IPS-18a (cell line): ENCODE data around the gene TPO.
"Not testable (repeated sequence)": the region's sequence is repeated elsewhere in the genome, so short reads cannot be mapped to it uniquely, and the experiment has no call there.

Experiments
- H3K27ac ChIP-seq: one replicate; pipeline ENCODE4 v1.5.1; 2013; ENCODE audit warnings: low read length
- H3K27me3 ChIP-seq: one replicate; pipeline ENCODE4 v1.6.1; 2013; ENCODE audit warnings: mild to moderate bottlenecking, low read length; ENCODE audit not compliant: control insufficient read depth, insufficient read depth
- H3K36me3 ChIP-seq: one replicate; pipeline ENCODE4 v1.6.1; 2013; ENCODE audit warnings: low read depth, low read length; ENCODE audit not compliant: control insufficient read depth
- H3K4me1 ChIP-seq: one replicate; pipeline ENCODE4 v1.6.1; 2013; ENCODE audit warnings: low read depth, low read length; ENCODE audit not compliant: control insufficient read depth
- H3K4me3 ChIP-seq: one replicate; pipeline ENCODE4 v1.5.1; 2013; ENCODE audit warnings: low read length
- H3K9ac ChIP-seq: one replicate; pipeline ENCODE4 v1.6.1; 2013; ENCODE audit warnings: mild to moderate bottlenecking, low read length, moderate library complexity
- H3K9me3 ChIP-seq: one replicate; pipeline ENCODE4 v1.6.1; 2013; ENCODE audit warnings: low read depth, low read length; ENCODE audit not compliant: control insufficient read depth

The TPO gene

GRCh38 chr2:1488851-1489250 is 75.6 kb downstream of the TPO start:
- no peaks in the 10 kb centered on the region for H3K9me3 ChIP-seq
- H3K9ac ChIP-seq = no peak overlapping the region
- H3K27me3 ChIP-seq = no peaks in the 10 kb centered on the region
- no peak overlapping the region for H3K27ac ChIP-seq
- no peaks in the 10 kb centered on the region for H3K4me1 ChIP-seq
- H3K4me3 ChIP-seq = no peak overlapping the region
- no peaks in the 10 kb centered on the region for H3K36me3 ChIP-seq

GRCh38 chr2:1489486-1489885 is 76.2 kb downstream of the TPO start:
- Histone ChIP-seq H3K27me3 (no peaks in the 10 kb centered on the region), H3K9me3 (no peaks in the 10 kb centered on the region), H3K4me3 (no peak overlapping the region), H3K4me1 (no peaks in the 10 kb centered on the region), H3K9ac (no peak overlapping the region), H3K27ac (no peak overlapping the region), H3K36me3 (no peaks in the 10 kb centered on the region)

- not testable (repeated sequence) for H3K4me1 ChIP-seq, H3K9ac ChIP-seq, H3K27ac ChIP-seq
Observed at GRCh38 chr2:1490381-1490780, 77.1 kb downstream of the TPO start.

GRCh38 chr2:1491751-1492150 is 78.5 kb downstream of the TPO start:
- Histone ChIP-seq H3K9me3 (no peaks in the 10 kb centered on the region), H3K27ac (no peak overlapping the region), H3K4me3 (no peak overlapping the region), H3K36me3 (no peaks in the 10 kb centered on the region), H3K9ac (no peak overlapping the region), H3K4me1 (no peaks in the 10 kb centered on the region), H3K27me3 (no peaks in the 10 kb centered on the region)

More at GRCh38 chr2:1490381-1490780, 77.1 kb downstream of the TPO start:
- H3K36me3 ChIP-seq, H3K4me3 ChIP-seq, H3K27me3 ChIP-seq, H3K9me3 ChIP-seq: not testable (repeated sequence)

GRCh38 chr2:1492231-1492630 is 79.0 kb downstream of the TPO start:
- H3K36me3 ChIP-seq, H3K27me3 ChIP-seq, H3K4me1 ChIP-seq, H3K9ac ChIP-seq, H3K4me3 ChIP-seq, H3K27ac ChIP-seq, H3K9me3 ChIP-seq: not testable (repeated sequence)

GRCh38 chr2:1492711-1493430 is 79.6 kb downstream of the TPO start:
- Histone ChIP-seq H3K4me1 (no peaks in the 10 kb centered on the region), H3K4me3 (no peak overlapping the region), H3K9me3 (no peaks in the 10 kb centered on the region), H3K27me3 (no peaks in the 10 kb centered on the region), H3K9ac (no peak overlapping the region), H3K27ac (no peak overlapping the region), H3K36me3 (no peaks in the 10 kb centered on the region)

- no peaks in the 10 kb centered on the region for H3K9me3 ChIP-seq
- H3K9ac ChIP-seq = no peak overlapping the region
- no peak overlapping the region for H3K4me3 ChIP-seq
- no peaks in the 10 kb centered on the region for H3K36me3 ChIP-seq
- no peak overlapping the region for H3K27ac ChIP-seq
- H3K27me3 ChIP-seq = no peaks in the 10 kb centered on the region
- H3K4me1 ChIP-seq = no peaks in the 10 kb centered on the region
Observed at GRCh38 chr2:1493431-1494126, 80.3 kb downstream of the TPO start.

- Histone ChIP-seq H3K27ac (no peak overlapping the region), H3K9me3 (no peaks in the 10 kb centered on the region), H3K4me1 (no peaks in the 10 kb centered on the region), H3K27me3 (no peaks in the 10 kb centered on the region), H3K4me3 (no peak overlapping the region), H3K9ac (no peak overlapping the region), H3K36me3 (no peaks in the 10 kb centered on the region)
Observed at GRCh38 chr2:1494257-1494656, 81.0 kb downstream of the TPO start.

GRCh38 chr2:1494906-1495305 is 81.6 kb downstream of the TPO start:
- no peak overlapping the region for H3K4me3 ChIP-seq
- H3K9ac ChIP-seq = no peak overlapping the region
- no peaks in the 10 kb centered on the region for H3K9me3 ChIP-seq
- H3K27me3 ChIP-seq = no peaks in the 10 kb centered on the region
- H3K27ac ChIP-seq = no peak overlapping the region
- no peaks in the 10 kb centered on the region for H3K36me3 ChIP-seq
- H3K4me1 ChIP-seq = no peaks in the 10 kb centered on the region

DNA sequence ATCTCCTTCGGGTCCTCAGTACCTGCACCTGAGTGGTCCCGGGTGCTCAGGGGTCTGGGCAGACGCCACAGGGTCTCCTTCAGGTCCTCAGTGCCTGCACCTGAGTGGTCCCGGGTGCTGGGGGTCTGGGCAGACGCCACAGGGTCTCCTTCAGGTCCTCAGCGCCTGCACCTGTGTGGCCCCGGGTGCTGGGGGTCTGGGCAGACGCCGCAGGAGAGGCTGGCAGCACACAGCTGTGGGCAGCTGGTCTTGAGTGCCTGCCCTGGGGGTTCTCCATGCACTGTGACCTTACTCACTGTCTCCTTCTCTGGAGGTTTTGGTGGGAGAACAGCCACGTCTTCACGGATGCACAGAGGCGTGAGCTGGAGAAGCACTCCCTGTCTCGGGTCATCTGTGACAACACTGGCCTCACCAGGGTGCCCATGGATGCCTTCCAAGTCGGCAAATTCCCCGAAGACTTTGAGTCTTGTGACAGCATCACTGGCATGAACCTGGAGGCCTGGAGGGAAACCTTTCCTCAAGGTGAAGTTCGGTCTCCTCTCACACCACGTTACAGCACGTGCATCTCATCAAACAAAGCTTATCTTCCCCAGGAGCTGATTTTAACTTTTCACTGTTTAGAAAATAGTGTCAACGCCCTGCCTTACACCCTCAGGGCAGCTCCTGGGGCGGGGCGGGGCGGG is 82.6 kb downstream of the TPO start:
- Histone ChIP-seq H3K27me3 (no peaks in the 10 kb centered on the region), H3K9ac (no peak overlapping the region), H3K9me3 (no peaks in the 10 kb centered on the region), H3K4me3 (no peak overlapping the region), H3K36me3 (no peaks in the 10 kb centered on the region), H3K27ac (no peak overlapping the region), H3K4me1 (no peaks in the 10 kb centered on the region)

DNA sequence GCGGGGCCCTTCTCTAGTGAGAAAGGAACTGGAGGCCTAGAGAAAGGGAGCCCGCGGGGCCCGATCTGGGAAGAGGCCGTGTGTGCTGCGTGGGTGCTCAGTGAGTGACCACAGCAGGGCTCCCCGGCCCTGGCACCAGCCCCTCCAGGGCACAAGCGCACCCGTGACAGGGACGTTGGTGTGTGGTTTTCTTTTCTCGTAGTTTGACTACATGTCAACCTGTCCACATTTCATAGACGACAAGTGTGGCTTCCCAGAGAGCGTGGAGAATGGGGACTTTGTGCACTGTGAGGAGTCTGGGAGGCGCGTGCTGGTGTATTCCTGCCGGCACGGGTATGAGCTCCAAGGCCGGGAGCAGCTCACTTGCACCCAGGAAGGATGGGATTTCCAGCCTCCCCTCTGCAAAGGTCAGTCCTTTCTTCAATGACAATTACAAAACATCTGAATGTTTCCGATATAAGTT is 83.1 kb downstream of the TPO start:
- no peaks in the 10 kb centered on the region for H3K4me1 ChIP-seq
- no peaks in the 10 kb centered on the region for H3K36me3 ChIP-seq
- H3K4me3 ChIP-seq = no peak overlapping the region
- H3K9me3 ChIP-seq = no peaks in the 10 kb centered on the region
- no peak overlapping the region for H3K9ac ChIP-seq
- H3K27me3 ChIP-seq = no peaks in the 10 kb centered on the region
- no peak overlapping the region for H3K27ac ChIP-seq
